ENCODE data around the gene CCBE1.
A peak's percentile ranks its signal among the peaks of the same experiment; 100 is the strongest.

The CCBE1 gene

DNA sequence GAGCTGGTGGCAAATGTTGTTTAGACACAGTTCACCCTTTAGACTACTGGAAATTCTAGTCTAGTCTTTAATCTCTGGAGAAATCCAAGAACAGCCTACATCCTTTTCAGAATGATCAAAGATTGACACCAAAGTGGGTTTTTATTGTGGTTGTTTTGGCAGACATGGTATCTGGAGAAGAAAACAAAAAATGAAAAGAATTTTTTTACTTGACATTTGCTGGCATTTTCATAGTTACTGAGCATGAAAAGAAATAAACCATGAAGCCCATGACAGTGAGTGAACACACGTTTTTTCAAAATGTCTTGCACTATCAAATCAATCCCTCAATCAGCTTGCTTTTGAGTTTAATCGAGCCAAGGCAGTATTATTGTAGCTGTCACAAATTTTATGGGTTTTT is 125.3 kb downstream of the CCBE1 start:
- H3K4me3 ChIP-seq (ENCODE audit: extremely low read depth, insufficient read depth, low read length, poor library complexity, severe bottlenecking): no peak overlapping the region
- H3K9me3 ChIP-seq (ENCODE audit: control insufficient read depth, low read length): no peaks in the 10 kb centered on the region
- no peak overlapping the region for H3K27ac ChIP-seq (ENCODE audit: low read depth, low read length, severe bottlenecking)
- 90 to 100% methylated on average over 1 to 2 of the region's 2 CpGs for WGBS, 2 experiments (ENCODE audit: insufficient coverage in 2 of 2)
- no peaks in the 10 kb centered on the region for H3K4me1 ChIP-seq (ENCODE audit: control insufficient read depth, insufficient read depth, low read length, poor library complexity, severe bottlenecking)
- H3K36me3 ChIP-seq (ENCODE audit: control insufficient read depth, insufficient read depth, low read length): no peaks in the 10 kb centered on the region

GRCh38 chr18:59570796-59571195 is 126.4 kb downstream of the CCBE1 start:
- H3K4me3 ChIP-seq (ENCODE audit: extremely low read depth, insufficient read depth, low read length, poor library complexity, severe bottlenecking): no peak overlapping the region
- no peaks in the 10 kb centered on the region for H3K4me1 ChIP-seq (ENCODE audit: control insufficient read depth, insufficient read depth, low read length, poor library complexity, severe bottlenecking)
- H3K27ac ChIP-seq (ENCODE audit: low read depth, low read length, severe bottlenecking): peak overlapping the region; percentile 58
- 61 to 79% methylated on average over 3 to 5 of the region's 6 CpGs for WGBS, 2 experiments (ENCODE audit: insufficient coverage in 2 of 2)
- no peaks in the 10 kb centered on the region for H3K36me3 ChIP-seq (ENCODE audit: control insufficient read depth, insufficient read depth, low read length)
- H3K9me3 ChIP-seq (ENCODE audit: control insufficient read depth, low read length): no peaks in the 10 kb centered on the region

- WGBS, 2 experiments (ENCODE audit: insufficient coverage in 2 of 2): 56 to 61% methylated on average over 4 to 6 of the region's 6 CpGs
- Histone ChIP-seq H3K27ac (ENCODE audit: low read depth, low read length, severe bottlenecking) (peak overlapping the region; percentile 58), H3K4me3 (ENCODE audit: extremely low read depth, insufficient read depth, low read length, poor library complexity, severe bottlenecking) (no peak overlapping the region)
These were observed 127.0 kb downstream of the CCBE1 start for GRCh38 chr18:59570101-59570775.

GRCh38 chr18:59569390-59569791 is 127.8 kb downstream of the CCBE1 start:
- no peaks in the 10 kb centered on the region for H3K9me3 ChIP-seq (ENCODE audit: control insufficient read depth, low read length)
- no peaks in the 10 kb centered on the region for H3K4me1 ChIP-seq (ENCODE audit: control insufficient read depth, insufficient read depth, low read length, poor library complexity, severe bottlenecking)
- H3K27ac ChIP-seq (ENCODE audit: low read depth, low read length, severe bottlenecking): peak overlapping the region; percentile 58
- WGBS, 2 experiments (ENCODE audit: insufficient coverage in 2 of 2): 100% methylated on average over 1 of the region's 1 CpG; no CpG with 5 or more reads in 1 of the 2 experiments
- no peak overlapping the region for H3K4me3 ChIP-seq (ENCODE audit: extremely low read depth, insufficient read depth, low read length, poor library complexity, severe bottlenecking)
- H3K36me3 ChIP-seq (ENCODE audit: control insufficient read depth, insufficient read depth, low read length): no peaks in the 10 kb centered on the region

More at GRCh38 chr18:59570101-59570775, 127.0 kb downstream of the CCBE1 start:
- no peaks in the 10 kb centered on the region for H3K9me3 ChIP-seq (ENCODE audit: control insufficient read depth, low read length)
- no peaks in the 10 kb centered on the region for H3K4me1 ChIP-seq (ENCODE audit: control insufficient read depth, insufficient read depth, low read length, poor library complexity, severe bottlenecking)
- no peaks in the 10 kb centered on the region for H3K36me3 ChIP-seq (ENCODE audit: control insufficient read depth, insufficient read depth, low read length)

- Histone ChIP-seq H3K4me3 (ENCODE audit: extremely low read depth, insufficient read depth, low read length, poor library complexity, severe bottlenecking) (no peak overlapping the region), H3K9me3 (ENCODE audit: control insufficient read depth, low read length) (no peaks in the 10 kb centered on the region), H3K36me3 (ENCODE audit: control insufficient read depth, insufficient read depth, low read length) (no peaks in the 10 kb centered on the region), H3K27ac (ENCODE audit: low read depth, low read length, severe bottlenecking) (no peak overlapping the region), H3K4me1 (ENCODE audit: control insufficient read depth, insufficient read depth, low read length, poor library complexity, severe bottlenecking) (no peaks in the 10 kb centered on the region)
- WGBS, 2 experiments (ENCODE audit: insufficient coverage in 2 of 2): 93 to 96% methylated on average over 6 of the region's 6 CpGs
These were observed 129.8 kb downstream of the CCBE1 start for GRCh38 chr18:59567431-59567830.

GRCh38 chr18:59566533-59566971 is 130.7 kb downstream of the CCBE1 start:
- Histone ChIP-seq H3K36me3 (ENCODE audit: control insufficient read depth, insufficient read depth, low read length) (no peaks in the 10 kb centered on the region), H3K27ac (ENCODE audit: low read depth, low read length, severe bottlenecking) (no peak overlapping the region), H3K4me1 (ENCODE audit: control insufficient read depth, insufficient read depth, low read length, poor library complexity, severe bottlenecking) (no peaks in the 10 kb centered on the region), H3K9me3 (ENCODE audit: control insufficient read depth, low read length) (no peaks in the 10 kb centered on the region), H3K4me3 (ENCODE audit: extremely low read depth, insufficient read depth, low read length, poor library complexity, severe bottlenecking) (no peak overlapping the region)
- 93% methylated on average over 3 of the region's 4 CpGs; no CpG with 5 or more reads in 1 of the 2 experiments for WGBS, 2 experiments (ENCODE audit: insufficient coverage in 2 of 2)

DNA sequence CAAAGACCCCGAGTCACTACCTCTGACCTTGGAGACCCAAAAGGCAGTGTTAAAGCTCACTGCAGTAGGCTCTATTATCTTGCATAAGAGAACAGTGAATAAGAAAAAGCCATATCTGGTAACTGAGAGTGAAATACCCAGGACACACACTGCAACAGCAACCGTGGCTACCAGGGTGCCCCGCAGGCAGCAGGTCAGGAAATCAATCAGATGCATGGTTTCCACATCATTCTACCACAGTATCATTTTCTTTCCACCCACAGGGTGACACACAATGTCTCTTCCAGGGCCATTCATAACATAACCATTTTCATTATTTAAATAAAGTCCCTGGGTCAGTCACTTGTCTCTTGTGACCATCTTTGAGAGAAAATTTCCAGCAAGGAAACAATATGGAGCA is 131.3 kb downstream of the CCBE1 start:
- no peak overlapping the region for H3K27ac ChIP-seq (ENCODE audit: low read depth, low read length, severe bottlenecking)
- no peaks in the 10 kb centered on the region for H3K4me1 ChIP-seq (ENCODE audit: control insufficient read depth, insufficient read depth, low read length, poor library complexity, severe bottlenecking)
- no peak overlapping the region for H3K4me3 ChIP-seq (ENCODE audit: extremely low read depth, insufficient read depth, low read length, poor library complexity, severe bottlenecking)
- no peaks in the 10 kb centered on the region for H3K36me3 ChIP-seq (ENCODE audit: control insufficient read depth, insufficient read depth, low read length)
- no peaks in the 10 kb centered on the region for H3K9me3 ChIP-seq (ENCODE audit: control insufficient read depth, low read length)
- 66 to 76% methylated on average over 2 of the region's 3 CpGs for WGBS, 2 experiments (ENCODE audit: insufficient coverage in 2 of 2)

DNA sequence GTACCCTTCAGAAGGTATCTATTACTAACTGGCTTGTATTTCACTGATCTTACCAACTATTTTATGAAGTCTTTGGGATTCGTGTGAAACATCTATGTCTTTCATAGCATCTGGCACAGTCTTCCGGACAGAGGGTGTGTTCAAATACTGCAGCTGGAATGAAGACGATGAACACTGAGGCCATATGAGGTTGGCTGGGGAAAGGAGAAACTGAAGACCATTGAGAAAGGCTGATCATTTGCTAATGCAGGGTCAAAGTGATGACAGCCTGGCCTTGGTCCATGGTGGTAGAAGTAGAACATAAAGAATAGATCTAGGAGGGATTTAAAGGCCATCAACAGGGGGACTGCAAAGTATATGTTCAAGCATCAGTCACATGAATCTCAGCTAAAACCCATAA is 132.7 kb downstream of the CCBE1 start:
- Histone ChIP-seq H3K36me3 (ENCODE audit: control insufficient read depth, insufficient read depth, low read length) (no peaks in the 10 kb centered on the region), H3K27ac (ENCODE audit: low read depth, low read length, severe bottlenecking) (no peak overlapping the region), H3K4me1 (ENCODE audit: control insufficient read depth, insufficient read depth, low read length, poor library complexity, severe bottlenecking) (no peaks in the 10 kb centered on the region), H3K4me3 (ENCODE audit: extremely low read depth, insufficient read depth, low read length, poor library complexity, severe bottlenecking) (no peak overlapping the region), H3K9me3 (ENCODE audit: control insufficient read depth, low read length) (no peaks in the 10 kb centered on the region)
- 94 to 100% methylated on average over 3 of the region's 3 CpGs for WGBS, 2 experiments (ENCODE audit: insufficient coverage in 2 of 2)

- Histone ChIP-seq H3K4me1 (ENCODE audit: control insufficient read depth, insufficient read depth, low read length, poor library complexity, severe bottlenecking) (no peaks in the 10 kb centered on the region), H3K36me3 (ENCODE audit: control insufficient read depth, insufficient read depth, low read length) (no peaks in the 10 kb centered on the region), H3K9me3 (ENCODE audit: control insufficient read depth, low read length) (no peaks in the 10 kb centered on the region), H3K27ac (ENCODE audit: low read depth, low read length, severe bottlenecking) (no peak overlapping the region), H3K4me3 (ENCODE audit: extremely low read depth, insufficient read depth, low read length, poor library complexity, severe bottlenecking) (no peak overlapping the region)
- WGBS, 2 experiments (ENCODE audit: insufficient coverage in 2 of 2): 80 to 94% methylated on average over 1 to 2 of the region's 3 CpGs
These were observed 133.9 kb downstream of the CCBE1 start for GRCh38 chr18:59563176-59563785.

GRCh38 chr18:59562751-59563150 is 134.5 kb downstream of the CCBE1 start:
- H3K27ac ChIP-seq (ENCODE audit: low read depth, low read length, severe bottlenecking): no peak overlapping the region
- no peak overlapping the region for H3K4me3 ChIP-seq (ENCODE audit: extremely low read depth, insufficient read depth, low read length, poor library complexity, severe bottlenecking)
- WGBS, 2 experiments (ENCODE audit: insufficient coverage in 2 of 2): 74 to 76% methylated on average over 3 to 6 of the region's 6 CpGs
- no peaks in the 10 kb centered on the region for H3K36me3 ChIP-seq (ENCODE audit: control insufficient read depth, insufficient read depth, low read length)
- H3K4me1 ChIP-seq (ENCODE audit: control insufficient read depth, insufficient read depth, low read length, poor library complexity, severe bottlenecking): no peaks in the 10 kb centered on the region
- H3K9me3 ChIP-seq (ENCODE audit: control insufficient read depth, low read length): no peaks in the 10 kb centered on the region

- Histone ChIP-seq H3K4me3 (ENCODE audit: extremely low read depth, insufficient read depth, low read length, poor library complexity, severe bottlenecking) (no peak overlapping the region), H3K36me3 (ENCODE audit: control insufficient read depth, insufficient read depth, low read length) (no peaks in the 10 kb centered on the region), H3K4me1 (ENCODE audit: control insufficient read depth, insufficient read depth, low read length, poor library complexity, severe bottlenecking) (no peaks in the 10 kb centered on the region), H3K27ac (ENCODE audit: low read depth, low read length, severe bottlenecking) (no peak overlapping the region), H3K9me3 (ENCODE audit: control insufficient read depth, low read length) (no peaks in the 10 kb centered on the region)
- WGBS, 2 experiments (ENCODE audit: insufficient coverage in 2 of 2): 94 to 100% methylated on average over 3 to 4 of the region's 5 CpGs
These were observed 135.6 kb downstream of the CCBE1 start for GRCh38 chr18:59561612-59562011.

Measured in mesodermal cell (in vitro differentiated cells).